ENCODE results near the gene IL36G.

GRCh38 chr2:112985090-112985489, 7.3 kb downstream of the IL36G start:
- no peak for TF ChIP-seq REST (IDR thresholded peaks at IDR 0.05; ENCODE audit: insufficient read depth in 1 of 2, low read depth in 2 of 2, low read length in 2 of 2)
- no peak for TF ChIP-seq TAF1 (IDR thresholded peaks at IDR 0.05; ENCODE audit: borderline replicate concordance, insufficient read depth, low read length)

All from PFSK-1 (cell line).